ENCODE results near the gene TRIM14. TPM values are rescaled to one million over a fixed set of nuclear protein-coding genes. Genes with fewer than 3 reads are reported as not detected.
A peak's percentile ranks its signal among the peaks of the same experiment; 100 is the strongest.

The TRIM14 gene
- total RNA-seq, 1 experiment from 2014 or later, result 34.1 TPM

- no TSS peak for BruUV-seq (replicated peaks)
- Mint-ChIP-seq H3K4me1 (ENCODE audit: low read depth, unreplicated experiment) (peaks cover 41% of the 10 kb centered on the region), H3K27ac (ENCODE audit: unreplicated experiment) (peak overlapping the region; percentile 68), H3K9me3 (ENCODE audit: low read depth, unreplicated experiment) (no peaks in the 10 kb centered on the region), H3K4me3 (ENCODE audit: low read depth, unreplicated experiment) (no peak overlapping the region), H3K27me3 (ENCODE audit: unreplicated experiment) (no peaks in the 10 kb centered on the region), H3K36me3 (ENCODE audit: insufficient read depth, unreplicated experiment) (peaks cover 23% of the 10 kb centered on the region)
- no peak for TF ChIP-seq CTCF (IDR thresholded peaks at IDR 0.05; ENCODE audit: unreplicated experiment)
- DNase-seq, result peak; percentile 84
- intact Hi-C loops (cut with micrococcal nuclease; ENCODE audit: unreplicated experiment), result loop anchor here (5.0 kb wide), 1 partner anchor 70 kb away; no protein-coding TSS in a partner anchor
- CTCF ChIA-PET, result interaction anchor here (0.6 kb wide), 1 partner anchor 144 kb away, joined by 3 read pairs; no protein-coding TSS in a partner anchor
These were observed 23.3 kb upstream of the TRIM14 start for GRCh38 chr9:98142182-98142907.

DNA sequence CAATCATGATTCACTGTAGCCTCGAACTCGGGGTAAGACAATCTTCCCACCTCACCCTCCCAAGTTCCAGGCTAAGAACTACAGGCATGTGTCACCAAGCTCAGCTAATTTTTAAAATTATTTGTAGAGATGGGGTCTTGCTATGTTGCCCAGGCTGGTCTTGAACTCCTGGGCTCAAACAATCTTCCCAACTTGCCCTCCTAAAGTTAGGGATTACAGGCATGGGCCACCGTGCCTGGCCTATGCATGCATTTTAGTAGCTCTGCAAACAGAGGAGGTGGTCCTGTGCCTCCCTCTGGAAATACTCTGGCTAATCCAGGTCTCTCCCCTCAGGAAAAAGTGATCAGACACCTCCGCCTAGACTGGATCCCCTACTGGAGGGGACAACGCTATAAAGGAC is 21.5 kb upstream of the TRIM14 start:
- Mint-ChIP-seq H3K36me3 (ENCODE audit: insufficient read depth, unreplicated experiment) (peaks cover 14% of the 10 kb centered on the region), H3K9me3 (ENCODE audit: low read depth, unreplicated experiment) (no peaks in the 10 kb centered on the region), H3K27ac (ENCODE audit: unreplicated experiment) (no peak overlapping the region), H3K4me1 (ENCODE audit: low read depth, unreplicated experiment) (peaks cover 24% of the 10 kb centered on the region), H3K4me3 (ENCODE audit: low read depth, unreplicated experiment) (no peak overlapping the region), H3K27me3 (ENCODE audit: unreplicated experiment) (no peaks in the 10 kb centered on the region)
- CTCF ChIA-PET, result interaction anchor here (0.7 kb wide), 1 partner anchor 51 kb away, joined by 3 read pairs; no protein-coding TSS in a partner anchor
- no TSS peak for BruUV-seq (replicated peaks)
- TF ChIP-seq CTCF (IDR thresholded peaks at IDR 0.05; ENCODE audit: unreplicated experiment), result no peak
- DNase-seq, result no peak
- intact Hi-C loops (cut with micrococcal nuclease; ENCODE audit: unreplicated experiment), result loop anchor here (5.0 kb wide), 1 partner anchor 68 kb away; no protein-coding TSS in a partner anchor

GRCh38 chr9:98136489-98136888 is 17.5 kb upstream of the TRIM14 start:
- no peak overlapping the region for H3K4me3 Mint-ChIP-seq (ENCODE audit: low read depth, unreplicated experiment)
- no peaks in the 10 kb centered on the region for H3K4me1 Mint-ChIP-seq (ENCODE audit: low read depth, unreplicated experiment)
- CTCF ChIA-PET, result no interaction called here
- intact Hi-C loops (cut with micrococcal nuclease; ENCODE audit: unreplicated experiment), result no loop called here
- H3K27ac Mint-ChIP-seq (ENCODE audit: unreplicated experiment), result no peak overlapping the region
- H3K9me3 Mint-ChIP-seq (ENCODE audit: low read depth, unreplicated experiment), result no peaks in the 10 kb centered on the region
- BruUV-seq (replicated peaks), result no TSS peak
- peaks cover 15% of the 10 kb centered on the region for H3K36me3 Mint-ChIP-seq (ENCODE audit: insufficient read depth, unreplicated experiment)
- TF ChIP-seq CTCF (IDR thresholded peaks at IDR 0.05; ENCODE audit: unreplicated experiment), result no peak
- DNase-seq, result no peak
- H3K27me3 Mint-ChIP-seq (ENCODE audit: unreplicated experiment), result no peaks in the 10 kb centered on the region

DNA sequence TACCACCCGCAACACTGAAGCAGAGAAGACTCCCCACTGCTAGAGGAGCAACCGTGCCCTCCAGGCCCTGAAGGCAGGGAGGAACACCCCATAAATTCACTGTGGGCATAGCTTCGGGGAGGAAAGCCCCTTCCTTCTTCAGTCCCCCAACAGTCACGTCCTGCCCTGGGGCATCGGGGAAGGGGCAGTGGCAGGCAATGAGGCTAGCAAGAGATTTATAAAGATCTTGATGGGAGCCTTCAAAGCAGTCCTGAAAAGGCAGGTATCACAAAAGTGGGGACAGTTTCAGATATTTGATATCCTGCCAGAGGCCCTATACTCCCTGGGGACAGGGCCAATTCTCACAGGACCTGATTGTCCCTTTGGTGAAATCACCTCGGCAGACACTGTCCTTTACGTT is 16.9 kb upstream of the TRIM14 start:
- intact Hi-C loops (cut with micrococcal nuclease; ENCODE audit: unreplicated experiment), result no loop called here
- Mint-ChIP-seq H3K4me1 (ENCODE audit: low read depth, unreplicated experiment) (no peaks in the 10 kb centered on the region), H3K36me3 (ENCODE audit: insufficient read depth, unreplicated experiment) (peaks cover 16% of the 10 kb centered on the region), H3K9me3 (ENCODE audit: low read depth, unreplicated experiment) (no peaks in the 10 kb centered on the region), H3K27me3 (ENCODE audit: unreplicated experiment) (no peaks in the 10 kb centered on the region), H3K27ac (ENCODE audit: unreplicated experiment) (no peak overlapping the region), H3K4me3 (ENCODE audit: low read depth, unreplicated experiment) (no peak overlapping the region)
- TF ChIP-seq CTCF (IDR thresholded peaks at IDR 0.05; ENCODE audit: unreplicated experiment), result no peak
- no peak for DNase-seq
- CTCF ChIA-PET, result no interaction called here
- no TSS peak for BruUV-seq (replicated peaks)
